ENCODE results near the gene PNPLA2. TPM values are rescaled to one million over a fixed set of nuclear protein-coding genes. Genes with fewer than 3 reads are reported as not detected.

PNPLA2 gene
- total RNA-seq, 1 donor from 2014 or later: 2.6 TPM

- no peaks in the 10 kb centered on the region for H3K9me3 Mint-ChIP-seq
- peak overlapping the region; percentile 72 for H3K27ac Mint-ChIP-seq
- Histone ChIP-seq H3K36me3 (no peaks in the 10 kb centered on the region), H3K9me3 (ENCODE audit: low read depth) (no peaks in the 10 kb centered on the region), H2AFZ (replicated peaks) (no peak overlapping the region), H3K4me2 (peak overlapping the region; percentile 30), H3K4me3 (no peak overlapping the region), H4K20me1 (ENCODE audit: low read depth) (peaks cover 27% of the 10 kb centered on the region), H3K4me1 (peaks cover 19% of the 10 kb centered on the region), H3K79me2 (ENCODE audit: low read depth) (no peaks in the 10 kb centered on the region), H3K27me3 (no peaks in the 10 kb centered on the region), H3K9ac (peak overlapping the region; percentile 18), H3K27ac (peak overlapping the region; percentile 26), H3F3A (ENCODE audit: low read depth) (peaks cover 8% of the 10 kb centered on the region)
- no peaks in the 10 kb centered on the region for H3K36me3 Mint-ChIP-seq
- no peak overlapping the region for H3K4me3 Mint-ChIP-seq
- H3K27me3 Mint-ChIP-seq (ENCODE audit: insufficient read depth, low read depth): peaks cover 2% of the 10 kb centered on the region
- DNase-seq (ENCODE audit: low spot score): no peak
- no peak for TF ChIP-seq EZH2phosphoT487 (IDR thresholded peaks at IDR 0.05)
- peaks cover 12% of the 10 kb centered on the region for H3K4me1 Mint-ChIP-seq
Measured at GRCh38 chr11:863023-863909, 44.6 kb downstream of the PNPLA2 start.

- Mint-ChIP-seq H3K27ac (no peak overlapping the region), H3K4me3 (no peak overlapping the region), H3K36me3 (no peaks in the 10 kb centered on the region), H3K9me3 (no peaks in the 10 kb centered on the region), H3K4me1 (peaks cover 12% of the 10 kb centered on the region), H3K27me3 (ENCODE audit: insufficient read depth, low read depth) (no peaks in the 10 kb centered on the region)
- Histone ChIP-seq H3K27me3 (no peaks in the 10 kb centered on the region), H3K9ac (no peak overlapping the region), H4K20me1 (ENCODE audit: low read depth) (peaks cover 27% of the 10 kb centered on the region), H3K79me2 (ENCODE audit: low read depth) (no peaks in the 10 kb centered on the region), H3K4me3 (no peak overlapping the region), H3K9me3 (ENCODE audit: low read depth) (no peaks in the 10 kb centered on the region), H3K27ac (no peak overlapping the region), H3K4me1 (peaks cover 19% of the 10 kb centered on the region), H3K4me2 (no peak overlapping the region), H2AFZ (replicated peaks) (no peak overlapping the region), H3F3A (ENCODE audit: low read depth) (peaks cover 8% of the 10 kb centered on the region), H3K36me3 (no peaks in the 10 kb centered on the region)
- no peak for TF ChIP-seq EZH2phosphoT487 (IDR thresholded peaks at IDR 0.05)
- TF ChIP-seq EZH2 (IDR thresholded peaks at IDR 0.05): no peak
- no peak for TF ChIP-seq CTCF (IDR thresholded peaks at IDR 0.05)
- no peak for DNase-seq (ENCODE audit: low spot score)
Measured at GRCh38 chr11:863910-864827, 45.5 kb downstream of the PNPLA2 start.

- Histone ChIP-seq H3K36me3 (no peaks in the 10 kb centered on the region), H3K27ac (no peak overlapping the region), H3K27me3 (no peaks in the 10 kb centered on the region), H2AFZ (replicated peaks) (no peak overlapping the region), H3K9ac (no peak overlapping the region), H3K4me1 (peaks cover 19% of the 10 kb centered on the region), H3K4me2 (no peak overlapping the region), H3K79me2 (ENCODE audit: low read depth) (no peaks in the 10 kb centered on the region), H3K9me3 (ENCODE audit: low read depth) (no peaks in the 10 kb centered on the region), H3K4me3 (no peak overlapping the region), H3F3A (ENCODE audit: low read depth) (peaks cover 8% of the 10 kb centered on the region), H4K20me1 (ENCODE audit: low read depth) (peaks cover 27% of the 10 kb centered on the region)
- H3K4me3 Mint-ChIP-seq: no peak overlapping the region
- H3K4me1 Mint-ChIP-seq: peaks cover 12% of the 10 kb centered on the region
- H3K36me3 Mint-ChIP-seq: no peaks in the 10 kb centered on the region
- H3K27me3 Mint-ChIP-seq (ENCODE audit: insufficient read depth, low read depth): no peaks in the 10 kb centered on the region
- TF ChIP-seq CTCF (IDR thresholded peaks at IDR 0.05): no peak
- no peak for TF ChIP-seq EZH2phosphoT487 (IDR thresholded peaks at IDR 0.05)
- TF ChIP-seq EZH2 (IDR thresholded peaks at IDR 0.05): no peak
- DNase-seq (ENCODE audit: low spot score): no peak
- H3K27ac Mint-ChIP-seq: peak overlapping the region; percentile 46
- H3K9me3 Mint-ChIP-seq: no peaks in the 10 kb centered on the region
Measured at GRCh38 chr11:864898-865297, 46.2 kb downstream of the PNPLA2 start.
